ENCODE data around the gene PRMT7. TPM values are rescaled to one million over a fixed set of nuclear protein-coding genes. Genes with fewer than 3 reads are reported as not detected.
A peak's percentile ranks its signal among the peaks of the same experiment; 100 is the strongest.

The PRMT7 gene
- total RNA-seq, 2 experiments from 2014 or later: 60.4 to 62.8 TPM

GRCh38 chr16:68380348-68380670, 69.5 kb downstream of the PRMT7 start:
- DNase-seq: no peak
- no peaks in the 10 kb centered on the region for H3K27me3 Mint-ChIP-seq
- H3K36me3 Mint-ChIP-seq: no peaks in the 10 kb centered on the region
- no peaks in the 10 kb centered on the region for H3K9me3 Mint-ChIP-seq
- CTCF ChIA-PET: no interaction called here
- no peak overlapping the region for H3K4me3 Mint-ChIP-seq
- H3K27ac Mint-ChIP-seq: no peak overlapping the region
- H3K4me1 Mint-ChIP-seq (ENCODE audit: low read depth): peaks cover 11% of the 10 kb centered on the region
- intact Hi-C loops (cut with micrococcal nuclease): no loop called here
- POLR2A ChIA-PET: no interaction called here

GRCh38 chr16:68380676-68381362, 70.0 kb downstream of the PRMT7 start:
- POLR2A ChIA-PET: no interaction called here
- H3K27me3 Mint-ChIP-seq: no peaks in the 10 kb centered on the region
- H3K4me3 Mint-ChIP-seq: no peak overlapping the region
- CTCF ChIA-PET: interaction anchor here (1.0 to 2.0 kb wide), 6 partner anchors 10 to 149 kb away, joined by 3 to 7 read pairs (median 4); no protein-coding TSS in a partner anchor
- no peak overlapping the region for H3K27ac Mint-ChIP-seq
- H3K4me1 Mint-ChIP-seq (ENCODE audit: low read depth): peaks cover 11% of the 10 kb centered on the region
- no peaks in the 10 kb centered on the region for H3K36me3 Mint-ChIP-seq
- intact Hi-C loops (cut with micrococcal nuclease): no loop called here
- no peaks in the 10 kb centered on the region for H3K9me3 Mint-ChIP-seq
- DNase-seq: no peak

GRCh38 chr16:68381363-68381724, 70.5 kb downstream of the PRMT7 start:
- no peaks in the 10 kb centered on the region for H3K9me3 Mint-ChIP-seq
- H3K27me3 Mint-ChIP-seq: no peaks in the 10 kb centered on the region
- DNase-seq: no peak
- CTCF ChIA-PET: interaction anchor here (0.6 to 2.0 kb wide), 8 partner anchors 10 to 158 kb away, joined by 3 to 7 read pairs (median 3); no protein-coding TSS in a partner anchor
- POLR2A ChIA-PET: no interaction called here
- H3K4me3 Mint-ChIP-seq: no peak overlapping the region
- peaks cover 11% of the 10 kb centered on the region for H3K4me1 Mint-ChIP-seq (ENCODE audit: low read depth)
- H3K27ac Mint-ChIP-seq: no peak overlapping the region
- no peaks in the 10 kb centered on the region for H3K36me3 Mint-ChIP-seq
- intact Hi-C loops (cut with micrococcal nuclease): no loop called here

GRCh38 chr16:68382296-68382718, 71.5 kb downstream of the PRMT7 start:
- Mint-ChIP-seq H3K4me3 (no peak overlapping the region), H3K27me3 (no peaks in the 10 kb centered on the region), H3K9me3 (no peaks in the 10 kb centered on the region), H3K27ac (no peak overlapping the region), H3K4me1 (ENCODE audit: low read depth) (peaks cover 11% of the 10 kb centered on the region), H3K36me3 (no peaks in the 10 kb centered on the region)
- ChIA-PET CTCF (interaction anchor here (1.1 to 2.0 kb wide), 3 partner anchors 11 to 24 kb away, joined by 3 to 6 read pairs (median 3); no protein-coding TSS in a partner anchor), POLR2A (no interaction called here)
- intact Hi-C loops (cut with micrococcal nuclease): no loop called here
- DNase-seq: peak; percentile 31

GRCh38 chr16:68383858-68384257, 73.0 kb downstream of the PRMT7 start:
- Mint-ChIP-seq H3K9me3 (no peaks in the 10 kb centered on the region), H3K36me3 (no peaks in the 10 kb centered on the region), H3K27ac (no peak overlapping the region), H3K27me3 (no peaks in the 10 kb centered on the region), H3K4me1 (ENCODE audit: low read depth) (peaks cover 11% of the 10 kb centered on the region), H3K4me3 (no peak overlapping the region)
- ChIA-PET CTCF (interaction anchor here (1.1 to 1.2 kb wide), 2 partner anchors 122 to 127 kb away, joined by 3 to 4 read pairs; no protein-coding TSS in a partner anchor), POLR2A (no interaction called here)
- intact Hi-C loops (cut with micrococcal nuclease): no loop called here
- no peak for DNase-seq

- Mint-ChIP-seq H3K27me3 (no peaks in the 10 kb centered on the region), H3K27ac (no peak overlapping the region), H3K4me1 (ENCODE audit: low read depth) (peaks cover 5% of the 10 kb centered on the region), H3K4me3 (no peak overlapping the region), H3K9me3 (no peaks in the 10 kb centered on the region), H3K36me3 (no peaks in the 10 kb centered on the region)
- POLR2A ChIA-PET: no interaction called here
- CTCF ChIA-PET: interaction anchor here (0.6 to 1.3 kb wide), 5 partner anchors 17 to 241 kb away, joined by 3 to 4 read pairs (median 3); no protein-coding TSS in a partner anchor
- no peak for DNase-seq
- intact Hi-C loops (cut with micrococcal nuclease): no loop called here
Measured at GRCh38 chr16:68384288-68385161, 73.7 kb downstream of the PRMT7 start.

GRCh38 chr16:68385371-68385770, 74.6 kb downstream of the PRMT7 start:
- POLR2A ChIA-PET: interaction anchor here (0.7 kb wide), 1 partner anchor 393 kb away, joined by 4 read pairs; no protein-coding TSS in a partner anchor
- Mint-ChIP-seq H3K9me3 (no peaks in the 10 kb centered on the region), H3K27ac (no peak overlapping the region), H3K27me3 (no peaks in the 10 kb centered on the region), H3K36me3 (no peaks in the 10 kb centered on the region), H3K4me1 (ENCODE audit: low read depth) (no peaks in the 10 kb centered on the region), H3K4me3 (no peak overlapping the region)
- DNase-seq: no peak
- intact Hi-C loops (cut with micrococcal nuclease): no loop called here
- CTCF ChIA-PET: interaction anchor here (1.0 to 1.3 kb wide), 2 partner anchors 18 to 35 kb away, joined by 3 to 4 read pairs; no protein-coding TSS in a partner anchor

GRCh38 chr16:68386628-68387027, 75.8 kb downstream of the PRMT7 start:
- CTCF ChIA-PET: no interaction called here
- Mint-ChIP-seq H3K9me3 (no peaks in the 10 kb centered on the region), H3K27me3 (no peaks in the 10 kb centered on the region), H3K27ac (no peak overlapping the region), H3K36me3 (no peaks in the 10 kb centered on the region), H3K4me3 (no peak overlapping the region), H3K4me1 (ENCODE audit: low read depth) (no peaks in the 10 kb centered on the region)
- no peak for DNase-seq
- POLR2A ChIA-PET: no interaction called here
- intact Hi-C loops (cut with micrococcal nuclease): no loop called here

- Mint-ChIP-seq H3K27me3 (no peaks in the 10 kb centered on the region), H3K27ac (no peak overlapping the region), H3K36me3 (no peaks in the 10 kb centered on the region), H3K4me1 (ENCODE audit: low read depth) (no peaks in the 10 kb centered on the region), H3K9me3 (no peaks in the 10 kb centered on the region), H3K4me3 (no peak overlapping the region)
- DNase-seq: no peak
- POLR2A ChIA-PET: no interaction called here
- intact Hi-C loops (cut with micrococcal nuclease): no loop called here
- CTCF ChIA-PET: no interaction called here
Measured at GRCh38 chr16:68387301-68387700, 76.5 kb downstream of the PRMT7 start.

GRCh38 chr16:68388124-68388523, 77.3 kb downstream of the PRMT7 start:
- Mint-ChIP-seq H3K36me3 (no peaks in the 10 kb centered on the region), H3K27me3 (no peaks in the 10 kb centered on the region), H3K4me1 (ENCODE audit: low read depth) (no peaks in the 10 kb centered on the region), H3K9me3 (no peaks in the 10 kb centered on the region), H3K27ac (no peak overlapping the region), H3K4me3 (no peak overlapping the region)
- ChIA-PET POLR2A (no interaction called here), CTCF (no interaction called here)
- no peak for DNase-seq
- intact Hi-C loops (cut with micrococcal nuclease): no loop called here

GRCh38 chr16:68389006-68389405, 78.2 kb downstream of the PRMT7 start:
- POLR2A ChIA-PET: no interaction called here
- Mint-ChIP-seq H3K27me3 (no peaks in the 10 kb centered on the region), H3K4me3 (no peak overlapping the region)

GRCh38 chr16:68389750-68390371, 79.0 kb downstream of the PRMT7 start:
- intact Hi-C loops (cut with micrococcal nuclease): no loop called here
- POLR2A ChIA-PET: no interaction called here
- Mint-ChIP-seq H3K4me3 (no peak overlapping the region), H3K27ac (no peak overlapping the region), H3K36me3 (no peaks in the 10 kb centered on the region), H3K27me3 (no peaks in the 10 kb centered on the region), H3K9me3 (no peaks in the 10 kb centered on the region), H3K4me1 (ENCODE audit: low read depth) (no peaks in the 10 kb centered on the region)
- no peak for DNase-seq
- CTCF ChIA-PET: interaction anchor here (1.8 kb wide), 1 partner anchor 131 kb away, joined by 5 read pairs; no protein-coding TSS in a partner anchor

More at GRCh38 chr16:68389006-68389405, 78.2 kb downstream of the PRMT7 start:
- intact Hi-C loops (cut with micrococcal nuclease): no loop called here
- Mint-ChIP-seq H3K36me3 (no peaks in the 10 kb centered on the region), H3K9me3 (no peaks in the 10 kb centered on the region), H3K27ac (no peak overlapping the region), H3K4me1 (ENCODE audit: low read depth) (no peaks in the 10 kb centered on the region)
- CTCF ChIA-PET: no interaction called here
- no peak for DNase-seq

Data from activated CD4-positive, alpha-beta memory T cell treated with anti-CD3 and anti-CD28 coated beads for 36 hours (primary cell).